Right renal pelvis (tissue), 4 donors: ENCODE data around the gene COG5. TPM values are rescaled to one million over a fixed set of nuclear protein-coding genes. Genes with fewer than 3 reads are reported as not detected.

ENCODE experiments used
- DNase-seq, 4 donors: peaks; one replicate each; pipeline ENCODE4 v3.0.0-alpha.2; 2013; ENCODE audit warnings: low read depth in 4 of 4, low spot score in 3 of 4, missing footprints in 1 of 4
- polyA plus RNA-seq, 4 donors: library from polyadenylated mRNA; unstranded; fragments of 120-200 nt; gene quantifications; one replicate each; pipeline ENCODE4 v1.2.1, GENCODE V29; 2013; ENCODE audit not compliant: insufficient read length in 4 of 4

COG5 gene
- polyA plus RNA-seq, 4 donors, result 27.3 to 39.2 (median 36.4) TPM

DNA sequence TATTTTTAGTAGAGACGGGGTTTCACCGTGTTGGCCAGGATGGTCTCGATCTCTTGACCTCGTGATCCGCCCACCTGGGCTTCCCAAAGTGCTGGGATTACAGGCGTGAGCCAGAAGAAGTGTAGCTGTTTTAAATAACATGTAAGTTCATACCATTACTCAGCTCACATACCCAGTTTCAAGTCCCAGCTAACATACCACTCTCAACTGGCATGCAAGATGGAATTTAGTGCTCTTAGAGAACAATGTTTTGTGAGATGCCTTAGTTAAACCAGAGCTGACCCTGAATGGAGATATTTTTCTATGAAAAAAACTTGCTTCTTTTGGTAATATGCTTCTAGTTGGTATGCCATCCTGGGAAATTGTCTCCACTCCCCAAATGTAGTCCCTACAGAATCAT lies 357.6 kb downstream of the COG5 start:
- DNase-seq, result no peak

DNA sequence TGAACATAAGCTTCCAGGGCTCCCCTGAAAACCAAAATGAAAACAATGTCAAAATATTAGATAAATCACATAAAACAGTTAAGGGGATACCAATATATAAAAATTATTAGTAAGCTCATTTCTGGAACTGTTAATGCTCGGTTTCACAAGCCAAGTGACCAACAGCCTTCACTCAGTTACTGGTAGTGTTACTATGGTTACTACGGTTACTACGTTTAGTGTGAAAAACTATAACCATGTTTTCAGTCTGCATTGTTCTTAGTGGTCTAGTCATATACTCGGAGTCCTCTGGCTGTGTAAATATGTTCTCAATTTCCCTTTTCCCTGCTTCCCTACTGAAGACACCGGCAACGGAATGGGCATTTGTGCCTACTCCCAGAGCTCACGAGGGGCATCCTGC lies 360.1 kb downstream of the COG5 start:
- DNase-seq, result no peak

DNA sequence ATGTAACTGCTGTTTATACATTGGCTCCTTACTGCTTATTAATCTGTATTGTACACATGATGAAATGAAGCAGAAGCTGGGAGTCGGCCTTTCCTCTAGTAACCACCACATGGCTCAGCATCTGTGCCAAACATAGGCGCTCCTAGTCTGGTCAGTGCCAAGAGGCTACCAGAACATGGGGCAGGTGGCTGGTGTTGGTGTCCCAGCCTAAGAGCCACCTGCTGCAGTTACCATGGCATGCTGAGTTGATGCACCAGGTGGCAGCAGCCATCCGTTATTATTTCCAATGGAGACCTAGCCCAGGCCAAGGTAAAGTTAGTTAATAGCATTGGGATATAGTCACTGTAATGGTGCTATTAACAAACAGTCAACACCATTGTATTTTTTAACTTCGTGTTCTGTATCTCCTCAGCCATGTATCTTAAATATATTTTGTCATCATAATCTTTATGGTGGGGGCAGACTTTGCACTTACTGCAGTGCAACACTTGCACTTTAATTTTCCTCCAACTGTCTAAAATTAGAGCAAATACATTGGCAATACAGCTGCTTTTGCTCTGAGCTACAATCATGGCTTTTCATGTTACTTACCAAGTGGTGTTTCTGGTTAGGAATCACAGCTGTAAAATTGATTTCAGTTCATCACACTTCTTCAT lies 361.8 kb downstream of the COG5 start:
- peak in 2 of 4 donors; percentile 14 to 16 for DNase-seq

- DNase-seq, result no peak
Measured at GRCh38 chr7:107196834-107197610, 366.7 kb downstream of the COG5 start.

DNA sequence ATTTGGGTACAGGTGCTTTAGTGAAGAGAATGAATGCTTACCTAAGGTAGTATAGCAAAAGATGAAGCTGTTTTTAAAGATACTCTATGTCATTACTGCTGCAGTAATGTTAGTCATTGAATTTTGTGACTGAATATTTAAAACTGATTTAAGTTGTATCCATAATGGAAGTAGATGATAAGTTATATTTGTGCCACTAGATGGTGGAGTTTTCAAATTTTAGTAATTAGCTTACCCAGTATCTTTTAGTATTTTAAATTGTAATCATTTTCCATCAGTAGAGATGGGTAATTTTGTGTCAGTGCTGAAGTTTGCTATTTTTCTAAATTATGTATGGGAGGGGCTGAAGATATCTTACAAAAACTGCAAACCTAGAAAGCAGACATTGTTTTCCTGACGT lies 369.7 kb downstream of the COG5 start:
- DNase-seq, result no peak

- DNase-seq, result no peak
Measured at GRCh38 chr7:107190090-107190489, 373.6 kb downstream of the COG5 start.

- DNase-seq, result no peak
Measured at GRCh38 chr7:107187774-107188173, 375.9 kb downstream of the COG5 start.

GRCh38 chr7:107186240-107186639 lies 377.5 kb downstream of the COG5 start:
- no peak for DNase-seq

- DNase-seq, result no peak
Measured at GRCh38 chr7:107185716-107186115, 378.0 kb downstream of the COG5 start.

- no peak for DNase-seq
Measured at GRCh38 chr7:107181172-107181571, 382.5 kb downstream of the COG5 start.

DNA sequence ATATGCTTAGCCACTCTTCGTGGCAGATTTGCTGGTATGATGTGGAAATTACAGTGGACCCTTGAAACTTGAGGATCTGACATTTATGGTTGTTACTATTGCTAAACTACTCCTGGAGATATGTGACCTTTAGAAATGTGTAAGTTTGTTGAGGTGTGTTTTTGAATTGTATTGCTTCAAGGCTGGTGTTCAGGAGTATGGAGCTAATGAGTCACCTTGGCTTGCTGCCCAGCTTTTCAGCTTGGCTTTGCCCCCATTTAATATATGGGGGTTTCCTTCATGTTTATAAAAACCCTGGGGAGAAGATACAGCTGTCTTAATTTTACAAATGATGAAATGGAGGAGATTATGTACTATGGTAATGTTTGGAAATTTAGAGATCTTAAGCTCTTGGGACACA lies 383.3 kb downstream of the COG5 start:
- DNase-seq, result no peak

DNA sequence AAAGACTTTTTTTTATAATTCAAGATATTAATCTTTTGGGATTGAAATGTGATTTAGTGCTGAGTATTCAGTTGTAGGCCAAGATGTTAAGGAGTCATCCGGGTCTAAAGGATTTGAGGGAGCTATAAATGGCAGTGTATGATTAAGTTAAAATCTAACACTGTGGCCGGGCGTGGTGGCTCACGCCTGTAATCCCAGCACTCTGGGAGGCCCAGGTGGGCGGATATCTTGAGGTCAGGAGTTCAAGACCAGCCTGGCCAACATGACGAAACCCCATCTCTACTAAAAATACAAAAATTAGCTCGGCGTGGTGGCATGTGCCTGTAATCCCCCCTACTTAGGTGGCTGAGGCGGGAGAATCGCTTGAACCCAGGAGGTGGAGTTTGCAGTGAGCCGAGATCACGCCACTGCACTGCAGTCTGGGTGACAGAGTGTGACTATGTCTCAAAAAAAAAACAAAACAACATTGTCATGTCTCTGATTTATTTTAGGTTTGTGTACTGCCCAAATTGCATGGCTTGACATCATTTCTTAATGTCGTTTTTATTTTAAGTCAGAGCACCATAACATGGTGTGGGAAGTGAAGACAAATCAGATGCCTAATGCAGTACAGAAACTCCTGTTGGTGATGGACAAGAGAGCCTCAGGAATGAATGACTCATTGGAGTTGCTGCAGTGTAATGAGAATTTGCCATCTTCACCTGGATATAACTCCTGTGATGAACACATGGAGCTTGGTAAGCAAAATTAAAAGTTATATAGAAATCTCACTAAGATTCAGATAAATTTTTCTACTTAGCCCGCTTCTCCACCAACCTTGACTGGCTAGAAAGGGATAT lies 384.2 kb downstream of the COG5 start:
- no peak for DNase-seq

DNA sequence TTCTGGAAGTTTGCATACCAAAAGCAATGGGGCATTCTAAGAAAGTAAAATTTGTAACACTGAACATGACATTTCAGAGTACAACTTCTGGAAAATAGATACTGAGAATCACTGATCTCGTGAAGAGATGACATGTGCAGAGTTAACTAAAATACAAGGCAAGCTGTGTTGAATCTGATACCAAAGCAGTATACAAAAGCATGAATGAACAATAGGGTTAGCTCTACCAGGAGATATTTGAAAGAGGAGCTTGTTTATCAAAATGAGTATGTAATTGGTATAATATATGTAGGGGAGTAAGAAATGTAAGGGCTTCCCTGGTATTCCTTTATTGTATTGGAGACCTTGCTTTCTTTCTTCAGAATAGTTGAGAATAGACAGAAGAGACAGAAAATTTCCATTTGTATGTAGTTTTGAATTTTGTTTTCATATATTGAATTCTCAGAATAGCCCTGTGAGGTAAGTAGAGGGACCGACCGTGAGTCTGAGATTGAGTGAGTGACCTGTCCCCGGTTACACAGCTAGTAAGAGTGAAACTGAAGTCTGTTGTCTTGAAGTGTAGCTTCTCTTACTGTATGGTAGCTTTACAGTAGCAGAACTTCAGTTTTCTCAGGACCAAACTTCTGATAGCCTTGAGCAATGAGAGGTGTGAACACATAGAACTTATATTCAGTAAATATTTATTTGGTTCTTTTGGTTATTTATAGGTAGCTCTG lies 389.9 kb downstream of the COG5 start:
- no peak for DNase-seq

DNA sequence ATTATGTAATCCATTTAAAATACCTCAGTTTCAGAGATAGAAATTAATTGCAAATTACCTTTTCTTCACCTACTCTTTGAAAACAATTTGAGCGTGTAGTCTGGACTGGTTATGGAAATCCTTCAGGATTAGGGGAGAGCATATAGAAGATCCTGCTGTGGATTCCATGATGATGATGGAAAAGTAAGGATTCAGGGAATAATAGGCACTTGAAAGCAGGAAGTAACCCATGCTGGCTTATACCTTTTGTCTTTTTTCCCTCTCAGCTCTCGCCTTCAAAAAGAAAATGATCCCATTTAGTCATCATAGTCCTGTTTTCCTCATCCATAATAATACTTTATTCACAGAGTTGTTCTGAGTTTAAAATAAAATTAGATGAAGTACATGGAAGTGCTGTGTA lies 390.5 kb downstream of the COG5 start:
- no peak for DNase-seq

GRCh38 chr7:107172276-107173032 lies 391.3 kb downstream of the COG5 start:
- no peak for DNase-seq

DNA sequence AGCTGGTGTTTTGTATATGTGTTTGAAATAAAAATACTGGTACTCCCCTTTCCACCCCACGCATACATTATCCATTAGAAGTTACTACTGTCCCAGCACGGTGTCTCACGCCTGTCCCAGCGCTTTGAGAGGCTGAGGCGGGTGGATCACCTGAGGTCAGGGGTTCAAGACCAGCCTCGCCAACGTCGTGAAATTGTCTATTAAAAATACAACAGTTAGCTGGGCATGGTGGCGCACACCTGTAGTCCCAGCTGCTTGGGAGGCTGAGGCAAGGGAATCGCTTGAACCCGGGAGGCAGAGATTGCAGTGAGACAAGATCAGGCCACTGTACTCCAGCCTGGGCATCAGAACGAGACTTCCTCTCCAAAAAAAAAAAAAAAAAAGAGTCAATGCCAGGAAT lies 392.2 kb downstream of the COG5 start:
- DNase-seq, result no peak

GRCh38 chr7:107170051-107170915 lies 393.4 kb downstream of the COG5 start:
- DNase-seq, result no peak

GRCh38 chr7:107169120-107170050 lies 394.3 kb downstream of the COG5 start:
- DNase-seq, result peak; percentile 92 to 95 (median 95)
